HEK293 (cell line): ENCODE results near the gene PLCD1.

Experiments used
- ATF2 ChIP-seq: fragments of 450-650 bp; formaldehyde crosslinking; IDR thresholded peaks from 2 replicates; pipeline ENCODE4 v1.5.1; 2016; ENCODE audit warnings: missing biosample characterization, missing genetic modification characterization, low read depth
- CTCF ChIP-seq: fragments of 450-650 bp; formaldehyde crosslinking; IDR thresholded peaks from 2 replicates; pipeline ENCODE4 v1.5.1; 2016; ENCODE audit warnings: missing biosample characterization, missing genetic modification characterization
- KLF7 ChIP-seq: fragments of 450-650 bp; formaldehyde crosslinking; IDR thresholded peaks from 2 replicates; pipeline ENCODE4 v1.5.1; 2016; ENCODE audit warnings: missing biosample characterization, missing genetic modification characterization, borderline replicate concordance
- MYNN ChIP-seq: fragments of 450-650 bp; formaldehyde crosslinking; IDR thresholded peaks from 2 replicates; pipeline ENCODE4 v1.5.1; 2016; ENCODE audit warnings: missing biosample characterization, missing genetic modification characterization, borderline replicate concordance
- ZNF133 ChIP-seq: fragments of 450-650 bp; formaldehyde crosslinking; IDR thresholded peaks from 2 replicates; pipeline ENCODE4 v1.5.1; 2016; ENCODE audit warnings: missing biosample characterization, missing genetic modification characterization
- ZNF23 ChIP-seq: fragments of 450-650 bp; formaldehyde crosslinking; IDR thresholded peaks from 2 replicates; pipeline ENCODE4 v1.5.1; 2016; ENCODE audit warnings: missing biosample characterization, missing genetic modification characterization, borderline replicate concordance
- ZNF274 ChIP-seq, 2 experiments: fragments of 200-500 bp in 1 of 2; fragments of 450-650 bp in 1 of 2; sonication (Bioruptor generic) in 1 of 2; formaldehyde crosslinking in 1 of 2; IDR thresholded peaks; 2 replicates each; pipeline versions ENCODE4 v1.5.1 to v1.6.1; 2014 to 2016; ENCODE audit warnings: borderline replicate concordance in 1 of 2, inconsistent platforms in 1 of 2, low read length in 1 of 2, missing biosample characterization in 1 of 2, missing genetic modification characterization in 1 of 2
- ZNF302 ChIP-seq: fragments of 450-650 bp; formaldehyde crosslinking; IDR thresholded peaks from 2 replicates; pipeline ENCODE4 v1.5.1; 2016; ENCODE audit warnings: missing biosample characterization, missing genetic modification characterization, low read depth
- ZNF629 ChIP-seq: fragments of 450-650 bp; formaldehyde crosslinking; IDR thresholded peaks from 2 replicates; pipeline ENCODE4 v1.5.1; 2017; ENCODE audit warnings: missing biosample characterization, missing genetic modification characterization
- TF ChIP-seq, protein P1 (sequence below): fragments of 450-650 bp; formaldehyde crosslinking; optimal IDR thresholded peaks from 2 replicates; pipeline ENCODE3; 2016; ENCODE audit warnings: missing biosample characterization, mild to moderate bottlenecking, missing genetic modification characterization
- TF ChIP-seq, protein P2 (sequence below): fragments of 450-650 bp; formaldehyde crosslinking; IDR thresholded peaks from 2 replicates; pipeline ENCODE4 v1.5.1; 2016; ENCODE audit warnings: missing biosample characterization, missing genetic modification characterization

- TF ChIP-seq ZNF23 (tag by site-specific recombination), result no peak
- TF ChIP-seq ZNF133 (tag by site-specific recombination), result no peak
- TF ChIP-seq, protein P1, sequence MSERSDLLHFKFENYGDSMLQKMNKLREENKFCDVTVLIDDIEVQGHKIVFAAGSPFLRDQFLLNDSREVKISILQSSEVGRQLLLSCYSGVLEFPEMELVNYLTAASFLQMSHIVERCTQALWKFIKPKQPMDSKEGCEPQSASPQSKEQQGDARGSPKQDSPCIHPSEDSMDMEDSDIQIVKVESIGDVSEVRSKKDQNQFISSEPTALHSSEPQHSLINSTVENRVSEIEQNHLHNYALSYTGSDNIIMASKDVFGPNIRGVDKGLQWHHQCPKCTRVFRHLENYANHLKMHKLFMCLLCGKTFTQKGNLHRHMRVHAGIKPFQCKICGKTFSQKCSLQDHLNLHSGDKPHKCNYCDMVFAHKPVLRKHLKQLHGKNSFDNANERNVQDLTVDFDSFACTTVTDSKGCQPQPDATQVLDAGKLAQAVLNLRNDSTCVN (tag by site-specific recombination), result no peak
- no peak for TF ChIP-seq CTCF
- no peak for TF ChIP-seq MYNN (tag by site-specific recombination)
- no peak for TF ChIP-seq ZNF629 (tag by site-specific recombination)
- TF ChIP-seq KLF7 (tag by site-specific recombination), result no peak
- no peak for TF ChIP-seq ATF2 (tag by site-specific recombination)
- no peak for TF ChIP-seq ZNF274 (IDR thresholded peaks at IDR 0.05; ENCODE audit: low read length)
- TF ChIP-seq ZNF274 (tag by site-specific recombination; IDR thresholded peaks at IDR 0.05; ENCODE audit: borderline replicate concordance), result no peak
- TF ChIP-seq ZNF302 (tag by site-specific recombination), result no peak
- TF ChIP-seq, protein P2, sequence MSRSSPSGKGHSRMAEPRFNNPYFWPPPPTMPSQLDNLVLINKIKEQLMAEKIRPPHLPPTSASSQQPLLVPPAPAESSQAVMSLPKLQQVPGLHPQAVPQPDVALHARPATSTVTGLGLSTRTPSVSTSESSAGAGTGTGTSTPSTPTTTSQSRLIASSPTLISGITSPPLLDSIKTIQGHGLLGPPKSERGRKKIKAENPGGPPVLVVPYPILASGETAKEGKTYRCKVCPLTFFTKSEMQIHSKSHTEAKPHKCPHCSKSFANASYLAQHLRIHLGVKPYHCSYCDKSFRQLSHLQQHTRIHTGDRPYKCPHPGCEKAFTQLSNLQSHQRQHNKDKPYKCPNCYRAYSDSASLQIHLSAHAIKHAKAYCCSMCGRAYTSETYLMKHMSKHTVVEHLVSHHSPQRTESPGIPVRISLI (tag by site-specific recombination), result no peak
Measured at GRCh38 chr3:37989821-37990480, 39.5 kb downstream of the PLCD1 start.
